Measurements from ENCODE around the gene ME1. TPM values are rescaled to one million over a fixed set of nuclear protein-coding genes. Genes with fewer than 3 reads are reported as not detected.

Gene ME1
- total RNA-seq, 2 donors from 2014 or later: 7.5 to 15.4 TPM

DNA sequence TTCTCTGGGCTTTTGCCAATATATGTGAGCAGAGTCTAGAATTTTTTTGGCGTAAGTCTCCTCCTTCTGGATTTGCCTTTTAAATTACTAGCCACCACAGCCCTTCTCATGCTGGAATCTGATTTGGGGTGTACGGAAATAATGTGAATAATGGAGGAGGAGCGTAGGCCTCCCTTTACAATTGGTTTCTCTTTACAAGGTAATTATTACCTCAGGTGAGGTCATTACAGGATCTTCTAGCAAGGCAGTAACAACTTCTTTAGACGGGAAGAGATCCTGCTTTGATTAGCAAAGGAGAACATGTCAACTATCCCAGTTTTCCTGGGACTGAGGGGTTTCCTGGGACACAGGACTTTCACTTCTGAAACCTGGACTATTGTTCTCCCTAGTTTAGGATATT is 228.8 kb downstream of the ME1 start:
- DNase-seq: no peak
- Histone ChIP-seq H3K9ac (ENCODE audit: extremely low read depth, low read length, poor library complexity, severe bottlenecking) (no peak overlapping the region), H3K36me3 (ENCODE audit: control insufficient read depth, insufficient read depth, low read length) (peaks cover 8% of the 10 kb centered on the region), H3K27me3 (ENCODE audit: control insufficient read depth, insufficient read depth, low read length, poor library complexity, severe bottlenecking) (no peaks in the 10 kb centered on the region), H3K4me1 (ENCODE audit: control insufficient read depth, insufficient read depth, low read length) (no peaks in the 10 kb centered on the region), H3K27ac (ENCODE audit: low read depth, low read length) (no peak overlapping the region), H3K9me3 (ENCODE audit: control insufficient read depth, low read length) (no peaks in the 10 kb centered on the region), H3K4me3 (ENCODE audit: low read length) (no peak overlapping the region)
- Mint-ChIP-seq H3K27me3 (ENCODE audit: insufficient read depth) (no peaks in the 10 kb centered on the region), H3K4me1 (peaks cover 2% of the 10 kb centered on the region), H3K9me3 (peaks cover 1% of the 10 kb centered on the region), H3K27ac (no peak overlapping the region), H3K36me3 (ENCODE audit: low read depth) (peaks cover 10% of the 10 kb centered on the region), H3K4me3 (no peak overlapping the region)
- TF ChIP-seq, protein P1, sequence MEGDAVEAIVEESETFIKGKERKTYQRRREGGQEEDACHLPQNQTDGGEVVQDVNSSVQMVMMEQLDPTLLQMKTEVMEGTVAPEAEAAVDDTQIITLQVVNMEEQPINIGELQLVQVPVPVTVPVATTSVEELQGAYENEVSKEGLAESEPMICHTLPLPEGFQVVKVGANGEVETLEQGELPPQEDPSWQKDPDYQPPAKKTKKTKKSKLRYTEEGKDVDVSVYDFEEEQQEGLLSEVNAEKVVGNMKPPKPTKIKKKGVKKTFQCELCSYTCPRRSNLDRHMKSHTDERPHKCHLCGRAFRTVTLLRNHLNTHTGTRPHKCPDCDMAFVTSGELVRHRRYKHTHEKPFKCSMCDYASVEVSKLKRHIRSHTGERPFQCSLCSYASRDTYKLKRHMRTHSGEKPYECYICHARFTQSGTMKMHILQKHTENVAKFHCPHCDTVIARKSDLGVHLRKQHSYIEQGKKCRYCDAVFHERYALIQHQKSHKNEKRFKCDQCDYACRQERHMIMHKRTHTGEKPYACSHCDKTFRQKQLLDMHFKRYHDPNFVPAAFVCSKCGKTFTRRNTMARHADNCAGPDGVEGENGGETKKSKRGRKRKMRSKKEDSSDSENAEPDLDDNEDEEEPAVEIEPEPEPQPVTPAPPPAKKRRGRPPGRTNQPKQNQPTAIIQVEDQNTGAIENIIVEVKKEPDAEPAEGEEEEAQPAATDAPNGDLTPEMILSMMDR (conservative IDR thresholded peaks at IDR 0.05): no peak
- WGBS, 2 experiments (ENCODE audit: insufficient coverage in 1 of 2, insufficient read length in 1 of 2): 83 to 100% methylated on average over 1 to 4 of the region's 4 CpGs

DNA sequence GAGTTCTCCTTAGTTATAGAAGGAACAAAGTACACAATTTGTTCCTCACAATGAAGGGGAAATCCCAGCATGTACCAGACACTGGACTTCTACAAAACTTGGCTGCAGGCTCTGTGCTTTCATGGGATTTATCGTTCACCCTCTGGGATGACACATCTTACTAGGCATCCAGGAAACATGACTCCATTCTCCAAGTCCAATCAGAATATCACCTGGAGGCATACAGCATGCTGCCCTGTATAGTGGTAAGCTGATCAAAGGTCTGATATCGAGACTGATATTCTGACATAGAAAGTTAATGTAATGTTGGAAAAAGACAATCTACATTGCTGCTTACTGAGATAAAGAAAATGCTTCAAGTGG is 231.0 kb downstream of the ME1 start:
- 93 to 100% methylated on average over 1 to 2 of the region's 2 CpGs for WGBS, 2 experiments (ENCODE audit: insufficient coverage in 1 of 2, insufficient read length in 1 of 2)
- H3K9me3 Mint-ChIP-seq: peaks cover 1% of the 10 kb centered on the region
- H3K4me3 ChIP-seq (ENCODE audit: low read length): no peak overlapping the region

DNA sequence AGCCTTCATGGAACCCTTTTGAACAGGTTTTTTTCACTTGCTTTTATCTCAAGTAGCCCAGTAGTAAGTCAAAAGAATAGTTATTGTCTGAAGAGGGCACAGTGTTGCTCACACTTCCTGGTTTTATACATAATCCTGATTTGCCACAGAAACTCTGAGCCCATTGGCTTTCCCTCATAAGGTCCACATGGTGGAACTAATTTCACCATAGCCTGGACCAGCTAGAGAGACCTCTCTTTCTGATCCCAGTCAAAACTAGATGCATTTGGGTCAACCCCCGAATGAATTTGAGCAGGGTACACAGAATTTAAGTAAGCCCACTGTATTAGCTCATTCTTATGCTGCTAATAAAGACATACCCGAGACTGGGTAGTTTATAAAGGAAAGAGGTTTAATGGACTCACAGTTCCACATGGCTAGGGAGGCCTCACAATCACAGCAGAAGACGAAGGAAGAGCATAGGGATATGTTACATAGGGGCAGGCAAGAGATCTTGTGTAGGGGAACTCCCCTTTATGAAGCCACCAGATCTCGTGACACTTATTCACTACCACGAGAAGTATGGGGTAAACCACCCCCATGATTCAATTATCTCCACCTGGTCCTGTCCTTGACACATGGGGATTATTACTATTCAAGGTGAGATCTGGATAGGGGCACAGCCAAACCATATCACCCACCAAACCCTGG is 231.5 kb downstream of the ME1 start:
- H3K27ac ChIP-seq (ENCODE audit: low read depth, low read length): no peak overlapping the region
- TF ChIP-seq, protein P1 (conservative IDR thresholded peaks at IDR 0.05): no peak
- DNase-seq: no peak
- H3K9me3 Mint-ChIP-seq: peaks cover 1% of the 10 kb centered on the region
- H3K4me3 Mint-ChIP-seq: no peak overlapping the region
- H3K27ac Mint-ChIP-seq: no peak overlapping the region
- H3K4me1 Mint-ChIP-seq: peaks cover 4% of the 10 kb centered on the region
- H3K4me3 ChIP-seq (ENCODE audit: low read length): no peak overlapping the region
- WGBS, 2 experiments (ENCODE audit: insufficient coverage in 1 of 2, insufficient read length in 1 of 2): 94 to 96% methylated on average over 3 to 5 of the region's 5 CpGs
- H3K27me3 ChIP-seq (ENCODE audit: control insufficient read depth, insufficient read depth, low read length, poor library complexity, severe bottlenecking): no peaks in the 10 kb centered on the region
- H3K36me3 ChIP-seq (ENCODE audit: control insufficient read depth, insufficient read depth, low read length): peaks cover 29% of the 10 kb centered on the region
- H3K27me3 Mint-ChIP-seq (ENCODE audit: insufficient read depth): no peaks in the 10 kb centered on the region
- no peak overlapping the region for H3K9ac ChIP-seq (ENCODE audit: extremely low read depth, low read length, poor library complexity, severe bottlenecking)
- peaks cover 25% of the 10 kb centered on the region for H3K36me3 Mint-ChIP-seq (ENCODE audit: low read depth)
- H3K4me1 ChIP-seq (ENCODE audit: control insufficient read depth, insufficient read depth, low read length): no peaks in the 10 kb centered on the region
- H3K9me3 ChIP-seq (ENCODE audit: control insufficient read depth, low read length): peaks cover 6% of the 10 kb centered on the region

More for the DNA sequence above, 231.0 kb downstream of the ME1 start:
- H3K4me1 Mint-ChIP-seq: peaks cover 2% of the 10 kb centered on the region
- H3K4me1 ChIP-seq (ENCODE audit: control insufficient read depth, insufficient read depth, low read length): no peaks in the 10 kb centered on the region
- TF ChIP-seq, protein P1 (conservative IDR thresholded peaks at IDR 0.05): no peak
- H3K4me3 Mint-ChIP-seq: no peak overlapping the region
- H3K36me3 Mint-ChIP-seq (ENCODE audit: low read depth): peaks cover 22% of the 10 kb centered on the region
- no peaks in the 10 kb centered on the region for H3K27me3 ChIP-seq (ENCODE audit: control insufficient read depth, insufficient read depth, low read length, poor library complexity, severe bottlenecking)
- H3K27ac ChIP-seq (ENCODE audit: low read depth, low read length): no peak overlapping the region
- H3K9ac ChIP-seq (ENCODE audit: extremely low read depth, low read length, poor library complexity, severe bottlenecking): no peak overlapping the region
- H3K9me3 ChIP-seq (ENCODE audit: control insufficient read depth, low read length): peaks cover 6% of the 10 kb centered on the region
- peaks cover 29% of the 10 kb centered on the region for H3K36me3 ChIP-seq (ENCODE audit: control insufficient read depth, insufficient read depth, low read length)
- no peaks in the 10 kb centered on the region for H3K27me3 Mint-ChIP-seq (ENCODE audit: insufficient read depth)
- DNase-seq: no peak
- no peak overlapping the region for H3K27ac Mint-ChIP-seq
